ENCODE results near the gene LRRK1.

The LRRK1 gene

DNA sequence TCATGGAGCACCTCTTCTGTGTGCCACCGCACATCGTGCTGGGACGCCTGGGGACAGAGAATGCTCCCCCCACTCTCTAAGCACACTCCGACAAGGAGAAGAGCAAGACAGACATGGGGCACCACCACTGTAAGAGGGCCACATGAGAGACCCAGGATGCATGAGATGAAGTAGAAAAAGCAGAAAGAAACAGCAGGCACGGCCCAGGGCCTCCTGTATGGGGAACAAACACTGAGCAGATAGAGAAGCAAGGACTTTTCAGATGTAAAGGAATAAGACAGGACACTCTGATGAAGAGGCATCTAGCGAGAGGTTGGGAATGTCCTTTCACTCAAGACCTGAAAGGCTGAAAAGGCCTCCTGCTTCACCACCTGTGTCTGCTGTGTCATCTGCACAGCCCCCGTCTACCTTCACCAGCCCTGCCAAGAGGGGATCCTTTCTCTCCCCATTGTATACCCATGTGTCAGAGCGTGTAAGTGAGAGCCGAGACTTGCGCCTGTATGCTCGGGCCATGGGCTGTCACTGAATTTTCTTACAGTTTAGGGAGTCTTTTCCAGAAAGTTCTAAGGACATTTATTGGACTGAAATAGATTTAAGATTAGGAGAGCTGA is 125.6 kb downstream of the LRRK1 start:
- no peak for DNase-seq (ENCODE audit: low read depth)

DNA sequence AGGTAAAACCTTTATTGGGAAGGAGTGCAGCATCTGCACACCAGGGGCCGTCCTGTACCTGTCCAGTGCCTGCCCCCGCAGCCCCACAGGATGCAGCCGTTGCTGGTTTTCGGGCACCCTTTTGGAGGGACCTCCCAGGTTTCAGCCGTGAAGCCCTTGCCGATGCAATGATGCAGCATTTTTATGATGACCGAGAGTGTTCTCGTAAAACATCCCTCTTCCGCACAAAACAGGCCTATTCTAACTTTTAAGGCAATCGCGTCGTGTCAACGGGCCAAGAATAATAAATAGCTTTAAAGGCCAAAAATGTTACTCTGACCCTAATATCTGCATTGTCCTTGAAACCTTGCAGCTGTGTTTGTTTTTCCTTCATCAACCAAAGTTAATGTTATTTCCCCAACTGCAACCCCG is 126.1 kb downstream of the LRRK1 start:
- DNase-seq (ENCODE audit: low read depth) = no peak

- no peak for DNase-seq (ENCODE audit: low read depth)
These were observed 126.9 kb downstream of the LRRK1 start for GRCh38 chr15:101045835-101046691.

GRCh38 chr15:101046826-101047225 is 127.7 kb downstream of the LRRK1 start:
- DNase-seq (ENCODE audit: low read depth) = no peak

DNA sequence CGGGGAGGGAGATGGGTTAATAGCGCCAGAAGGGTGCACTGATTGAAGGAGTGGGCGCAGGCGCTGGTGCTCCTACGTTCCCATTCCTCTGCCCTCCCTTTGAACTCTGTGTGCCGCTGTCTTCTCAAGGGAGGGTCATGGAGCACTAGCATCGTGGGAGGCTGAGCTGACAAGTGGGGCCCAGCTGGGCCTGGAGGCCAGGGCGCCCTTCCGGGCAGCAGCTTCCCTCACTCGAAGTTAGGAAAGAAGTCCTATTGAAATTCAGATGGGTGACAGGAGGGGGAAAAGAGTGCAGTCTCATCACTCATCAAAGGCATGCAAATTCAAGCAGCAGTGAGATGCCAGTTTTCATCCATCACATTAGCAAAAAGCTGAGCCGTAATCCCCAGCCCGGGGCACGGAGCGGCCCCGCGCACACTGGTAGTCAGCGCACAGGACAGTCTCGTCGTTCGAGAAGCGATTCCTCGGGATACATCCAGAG is 128.2 kb downstream of the LRRK1 start:
- DNase-seq (ENCODE audit: low read depth) = no peak

DNA sequence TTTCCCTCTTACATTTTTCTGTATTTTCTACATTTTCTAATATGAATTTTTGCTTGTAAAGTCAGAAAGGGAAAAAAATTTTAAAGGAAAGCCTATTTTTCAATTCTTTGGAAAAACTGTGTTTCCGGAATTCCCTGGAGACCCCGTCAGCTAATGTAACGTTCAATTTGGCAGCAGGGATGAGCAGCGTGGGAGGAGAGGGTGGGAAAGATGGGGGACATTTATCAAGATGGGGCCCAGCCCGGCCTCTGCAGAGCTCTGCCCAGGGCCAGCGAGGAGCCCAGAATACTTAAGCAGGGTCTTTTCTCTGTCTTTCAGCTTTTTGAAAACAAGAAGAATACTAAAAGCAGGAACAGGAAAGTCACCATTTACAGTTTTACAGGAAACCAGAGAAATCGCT is 129.0 kb downstream of the LRRK1 start:
- DNase-seq (ENCODE audit: low read depth) = no peak

- no peak for DNase-seq (ENCODE audit: low read depth)
These were observed 129.4 kb downstream of the LRRK1 start for GRCh38 chr15:101048581-101049030.

- no peak for DNase-seq (ENCODE audit: low read depth)
These were observed 130.1 kb downstream of the LRRK1 start for GRCh38 chr15:101049282-101049681.

DNA sequence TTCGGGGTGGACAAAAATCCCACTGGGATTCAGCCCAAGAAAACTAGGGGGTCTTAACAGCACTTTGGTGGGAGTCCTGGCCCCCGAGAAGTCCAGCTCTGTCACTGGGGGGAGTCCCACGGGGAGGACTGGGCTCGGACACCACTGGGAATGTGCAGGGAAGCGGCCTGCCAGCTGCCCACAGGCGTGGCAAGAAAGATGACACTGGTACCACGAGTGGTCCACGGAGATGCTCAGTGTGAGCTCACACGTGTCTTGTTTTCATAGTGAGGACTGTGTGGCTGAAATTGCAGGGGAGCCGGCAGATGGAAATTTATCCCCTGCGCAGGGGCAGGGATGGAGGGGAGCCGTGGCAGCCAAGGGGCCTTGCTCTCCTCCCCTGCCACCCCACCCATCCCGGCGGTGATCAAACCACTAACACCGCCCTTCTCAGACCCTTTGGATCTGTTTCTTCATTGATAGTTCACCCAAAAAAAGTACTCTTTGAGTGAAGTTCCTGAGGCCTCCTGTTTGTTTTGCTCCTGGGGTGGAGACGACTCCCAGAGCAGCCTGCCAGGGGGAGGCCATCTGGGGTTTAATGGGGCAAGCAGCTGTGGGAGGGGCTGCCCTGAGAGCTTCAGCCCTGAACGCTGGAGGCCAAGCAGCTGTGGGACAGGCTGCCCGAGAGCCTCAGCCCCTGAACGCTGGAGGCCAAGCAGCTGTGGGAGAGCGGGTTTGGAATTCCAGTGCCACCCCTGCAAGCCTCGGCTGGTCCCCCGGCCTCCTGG is 130.9 kb downstream of the LRRK1 start:
- no peak for DNase-seq (ENCODE audit: low read depth)

- no peak for DNase-seq (ENCODE audit: low read depth)
These were observed 131.6 kb downstream of the LRRK1 start for GRCh38 chr15:101050623-101051290.

DNA sequence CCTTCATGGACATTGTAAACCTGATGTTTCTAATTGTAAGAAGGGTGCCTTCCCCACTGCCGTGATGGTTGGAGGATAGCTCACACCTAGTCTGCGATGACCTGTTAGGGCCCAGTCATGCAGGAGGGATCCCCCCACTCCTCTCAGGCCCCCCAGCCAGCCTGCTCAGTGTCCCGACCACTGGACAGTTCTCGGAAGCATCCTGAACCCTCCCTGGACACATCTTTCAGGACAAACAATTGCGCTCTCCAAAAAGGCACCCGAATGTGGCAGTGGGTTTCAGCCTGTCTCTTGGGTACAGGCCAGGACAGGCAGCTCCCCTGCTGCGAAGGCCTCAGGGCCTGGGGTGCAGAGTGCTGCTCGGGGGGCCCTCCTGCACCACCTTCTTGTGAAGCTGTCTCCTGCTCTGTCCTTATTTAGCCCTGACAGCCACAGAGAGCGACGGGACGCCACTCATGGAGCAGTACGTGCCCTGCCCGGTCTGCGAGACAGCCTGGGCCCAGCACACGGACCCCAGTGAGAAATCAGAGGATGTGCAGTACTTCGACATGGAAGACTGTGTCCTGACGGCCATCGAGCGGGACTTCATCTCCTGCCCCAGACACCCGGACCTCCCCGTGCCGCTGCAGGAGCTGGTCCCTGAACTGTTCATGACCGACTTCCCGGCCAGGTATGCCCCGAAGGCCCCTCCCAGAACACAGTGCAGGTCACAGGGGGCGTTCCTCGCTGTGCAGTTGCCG is 132.3 kb downstream of the LRRK1 start:
- no peak for DNase-seq (ENCODE audit: low read depth)

DNA sequence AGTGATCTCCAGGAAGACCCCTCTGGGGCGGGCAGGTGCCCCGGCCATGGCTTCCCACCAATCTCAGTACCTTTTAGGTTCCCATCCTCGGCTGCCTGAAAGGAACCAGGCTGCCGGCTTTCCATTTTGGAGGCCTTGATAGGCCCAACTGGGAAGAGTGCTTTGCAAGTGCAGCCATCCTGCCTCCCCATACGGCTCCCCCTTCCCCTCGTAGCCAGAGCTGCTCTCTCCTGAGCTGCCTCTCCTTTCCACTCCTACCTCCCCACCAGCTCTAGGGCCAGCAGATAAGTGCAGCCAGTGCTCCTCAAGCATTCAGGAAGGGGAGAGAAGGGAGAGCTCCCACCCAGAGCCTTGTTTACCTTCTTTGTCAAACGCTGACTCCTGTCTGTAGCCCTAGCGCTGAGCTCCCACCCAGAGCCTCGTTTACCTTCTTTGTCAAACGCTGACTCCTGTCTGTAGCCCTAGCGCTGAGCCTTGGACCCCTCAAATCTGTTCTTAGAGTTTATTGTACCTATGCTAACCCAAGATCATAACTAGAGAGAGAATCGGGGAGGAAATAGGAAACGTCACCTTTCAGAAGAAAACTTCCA is 133.0 kb downstream of the LRRK1 start:
- DNase-seq (ENCODE audit: low read depth) = no peak

GRCh38 chr15:101052681-101053121 is 133.5 kb downstream of the LRRK1 start:
- no peak for DNase-seq (ENCODE audit: low read depth)

DNA sequence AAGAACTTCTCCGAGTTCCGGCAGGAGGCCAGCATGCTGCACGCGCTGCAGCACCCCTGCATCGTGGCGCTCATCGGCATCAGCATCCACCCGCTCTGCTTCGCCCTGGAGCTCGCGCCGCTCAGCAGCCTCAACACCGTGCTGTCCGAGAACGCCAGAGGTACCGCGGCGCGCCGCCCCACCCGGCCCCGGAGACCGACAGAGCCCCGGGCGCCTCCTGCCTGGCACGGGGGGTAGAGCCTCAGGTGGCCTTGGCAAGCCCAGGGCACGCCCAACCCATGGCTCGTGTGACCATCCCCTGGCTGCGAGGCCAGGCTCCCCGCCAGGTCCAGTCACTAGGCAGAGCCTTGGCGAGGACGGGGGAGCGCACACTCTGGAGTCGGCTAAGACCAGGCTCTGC is 134.1 kb downstream of the LRRK1 start:
- DNase-seq (ENCODE audit: low read depth) = no peak

- no peak for DNase-seq (ENCODE audit: low read depth)
These were observed 135.0 kb downstream of the LRRK1 start for GRCh38 chr15:101054116-101054515.

DNA sequence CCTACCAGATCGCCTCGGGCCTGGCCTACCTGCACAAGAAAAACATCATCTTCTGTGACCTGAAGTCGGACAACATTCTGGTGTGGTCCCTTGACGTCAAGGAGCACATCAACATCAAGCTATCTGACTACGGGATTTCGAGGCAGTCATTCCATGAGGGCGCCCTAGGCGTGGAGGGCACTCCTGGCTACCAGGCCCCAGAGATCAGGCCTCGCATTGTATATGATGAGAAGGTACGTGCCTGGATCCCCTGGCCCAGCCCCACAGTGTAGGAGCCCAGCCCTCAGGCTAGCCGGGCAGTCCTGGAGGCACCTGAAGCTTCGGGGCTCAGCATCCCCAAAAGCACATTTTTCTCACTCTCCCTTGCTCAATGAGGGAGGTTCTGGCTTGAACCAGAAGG is 135.8 kb downstream of the LRRK1 start:
- DNase-seq (ENCODE audit: low read depth) = no peak

GRCh38 chr15:101055411-101055810 is 136.3 kb downstream of the LRRK1 start:
- DNase-seq (ENCODE audit: low read depth) = no peak

- no peak for DNase-seq (ENCODE audit: low read depth)
These were observed 137.5 kb downstream of the LRRK1 start for GRCh38 chr15:101056366-101057334.

DNA sequence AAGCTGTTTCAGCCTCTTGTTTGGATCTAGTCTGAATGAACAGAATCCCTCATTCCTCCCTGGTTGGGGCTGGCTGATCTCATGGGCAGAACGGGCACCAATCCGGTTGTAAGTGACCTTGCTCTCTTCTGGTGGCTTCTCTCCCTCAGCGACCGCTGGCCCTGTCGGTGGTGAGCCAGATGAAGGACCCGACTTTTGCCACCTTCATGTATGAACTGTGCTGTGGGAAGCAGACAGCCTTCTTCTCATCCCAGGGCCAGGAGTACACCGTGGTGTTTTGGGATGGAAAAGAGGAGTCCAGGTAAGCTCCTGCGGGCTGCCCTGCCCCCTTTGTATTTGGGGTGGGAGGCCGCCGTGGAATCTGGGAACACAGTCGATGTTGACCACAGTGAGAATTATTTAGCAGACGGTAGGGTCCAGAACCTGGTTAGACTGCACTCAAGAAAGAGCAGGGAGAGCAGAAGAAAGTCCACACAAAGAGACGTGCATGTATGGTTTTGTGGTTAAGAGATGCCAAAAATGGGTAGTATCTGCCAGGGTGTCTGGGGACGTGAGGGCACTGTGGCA is 138.8 kb downstream of the LRRK1 start:
- DNase-seq (ENCODE audit: low read depth) = no peak
